NCI-H1105 treated with DMSO at 0.1 percent for 48 hours (cell line): Measurements from ENCODE around the gene COG3.
"Not testable (repeated sequence)": the region's sequence is repeated elsewhere in the genome, so short reads cannot be mapped to it uniquely, and the experiment has no call there.

Experiments
- DNase-seq: peaks from one replicate; lab custom pipeline; 2025; lab: John Stamatoyannopoulos, UW

Gene COG3

DNA sequence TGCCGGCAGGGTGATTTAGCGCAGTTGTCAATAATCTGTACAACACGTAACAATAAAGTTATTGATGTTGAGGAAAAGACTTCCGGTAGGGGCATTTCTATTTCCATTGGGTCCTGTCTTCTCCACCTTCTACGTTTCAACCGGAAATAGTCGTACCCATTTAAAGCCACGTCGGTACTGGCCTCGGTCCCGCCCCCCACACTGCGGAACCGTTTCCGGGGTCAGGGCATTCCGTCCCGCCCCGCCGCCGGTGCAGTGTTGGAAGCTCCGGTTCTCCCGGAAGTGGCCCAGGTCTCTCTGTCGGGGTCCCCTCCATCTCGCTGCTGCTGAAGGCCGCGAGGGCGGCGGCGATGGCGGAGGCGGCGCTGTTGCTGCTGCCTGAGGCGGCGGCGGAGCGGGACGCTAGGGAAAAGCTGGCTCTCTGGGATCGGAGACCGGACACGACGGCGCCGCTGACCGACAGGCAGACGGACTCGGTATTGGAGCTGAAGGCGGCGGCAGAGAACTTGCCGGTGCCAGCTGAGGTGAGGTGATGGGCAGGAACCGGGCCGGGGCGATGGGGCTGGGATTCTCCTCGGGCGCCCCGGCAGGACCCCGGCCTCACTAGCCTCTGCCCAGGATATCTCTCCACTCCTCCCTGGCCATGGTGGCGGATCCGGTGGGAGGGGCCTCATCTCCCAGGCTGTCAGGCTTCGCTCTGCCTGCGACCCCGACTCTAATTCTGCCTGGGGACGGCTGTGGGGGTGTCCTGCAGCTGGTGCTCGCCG is at the start of gene COG3:
Gene COG3, plus strand, starts transcription at position 253 of the 767 bp plus-strand sequence. Its CDS starts 98 bp downstream, at position 351.
- DNase-seq: peak; percentile 92

GRCh38 chr13:45415112-45415511 is 49.6 kb upstream of the COG3 start:
- DNase-seq: no peak

DNA sequence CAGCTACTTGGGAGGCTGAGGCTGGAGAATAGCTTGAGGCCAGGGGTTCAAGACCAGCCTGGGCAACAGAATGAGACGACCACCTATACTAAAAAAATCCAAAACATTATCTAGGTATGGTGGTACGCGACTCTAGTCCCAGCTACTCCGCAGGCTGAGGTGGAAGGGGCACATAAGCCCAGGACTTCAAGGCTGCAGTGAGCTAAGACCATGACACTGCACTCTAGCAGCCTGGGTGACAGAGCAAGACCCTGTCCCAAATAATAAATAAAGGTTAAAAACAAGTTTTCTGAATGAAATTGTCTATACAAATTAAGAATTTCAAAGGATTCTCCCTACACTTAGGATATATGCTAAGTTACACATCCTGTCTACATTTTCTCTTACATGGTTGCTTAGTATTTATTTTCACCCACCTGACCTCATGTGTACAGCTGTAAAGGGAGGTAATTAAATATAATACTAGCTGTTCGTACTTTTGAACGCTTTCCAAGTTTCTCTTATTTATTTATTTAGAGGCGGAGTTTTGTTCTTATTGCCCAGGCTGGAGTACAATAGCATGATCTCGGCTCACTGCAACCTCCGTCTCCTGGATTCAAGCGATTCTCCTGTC is 48.1 kb upstream of the COG3 start:
- peak; percentile 48 for DNase-seq

DNA sequence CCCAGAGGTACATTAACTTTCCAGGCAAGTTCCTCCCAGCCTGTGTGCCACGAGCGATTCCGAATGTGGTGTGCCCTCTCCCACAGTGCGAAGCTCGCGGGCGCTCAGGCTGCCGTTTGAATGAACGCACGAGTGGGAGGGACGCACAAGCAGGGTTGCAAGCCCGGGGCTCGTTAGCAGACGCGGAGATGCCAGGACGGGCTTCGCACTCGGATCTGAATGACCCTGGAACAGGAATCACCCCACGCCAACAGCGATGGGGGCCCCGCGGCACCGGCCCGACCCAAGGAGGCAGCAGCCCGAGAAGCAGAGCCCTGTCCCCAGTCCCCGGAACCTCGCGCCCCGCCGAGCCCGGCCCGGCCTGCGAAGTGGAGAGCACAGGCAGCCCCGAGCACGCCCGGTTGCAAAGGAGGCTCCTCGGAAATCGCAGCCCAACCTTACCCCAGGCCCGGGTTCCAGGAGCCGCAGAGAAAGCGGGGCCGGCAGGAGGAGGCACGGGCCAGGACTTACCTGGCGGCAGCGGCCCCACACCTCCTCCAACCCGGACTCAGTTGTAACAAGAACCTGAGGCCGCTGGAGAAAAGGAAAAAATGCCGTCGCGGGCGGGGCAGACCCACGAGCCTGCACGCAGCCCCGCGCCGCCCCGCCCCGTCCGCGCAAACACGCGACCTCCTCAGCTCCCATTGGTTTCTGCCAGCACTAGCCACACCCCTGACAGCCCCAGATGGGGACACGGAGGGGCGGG is 46.8 kb upstream of the COG3 start, which contains the start of gene SLC25A30:
Gene SLC25A30, minus strand, starts transcription at position 584 of the 745 bp plus-strand sequence. CDS start 6,948 bp downstream, outside the sequence.
- DNase-seq: peak; percentile 41

DNA sequence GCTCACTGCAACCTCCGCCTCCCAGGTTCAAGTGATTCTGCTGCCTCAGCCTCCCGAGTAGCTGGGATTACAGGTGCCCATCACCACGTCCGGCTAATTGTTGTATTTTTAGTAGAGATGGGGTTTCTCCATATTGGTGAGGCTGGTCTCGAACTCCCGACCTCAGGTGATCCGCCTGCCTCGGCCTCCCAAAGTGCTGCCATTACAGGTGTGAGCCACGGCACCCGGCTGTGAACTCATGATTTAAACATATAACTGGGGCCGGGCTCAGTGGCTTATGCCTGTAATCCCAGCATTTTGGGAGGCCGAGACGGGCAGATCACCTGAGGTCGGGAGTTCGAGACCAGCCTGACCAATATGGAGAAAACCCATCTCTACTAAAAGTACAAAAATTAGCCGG is 45.4 kb upstream of the COG3 start:
- not testable (repeated sequence) for DNase-seq

DNA sequence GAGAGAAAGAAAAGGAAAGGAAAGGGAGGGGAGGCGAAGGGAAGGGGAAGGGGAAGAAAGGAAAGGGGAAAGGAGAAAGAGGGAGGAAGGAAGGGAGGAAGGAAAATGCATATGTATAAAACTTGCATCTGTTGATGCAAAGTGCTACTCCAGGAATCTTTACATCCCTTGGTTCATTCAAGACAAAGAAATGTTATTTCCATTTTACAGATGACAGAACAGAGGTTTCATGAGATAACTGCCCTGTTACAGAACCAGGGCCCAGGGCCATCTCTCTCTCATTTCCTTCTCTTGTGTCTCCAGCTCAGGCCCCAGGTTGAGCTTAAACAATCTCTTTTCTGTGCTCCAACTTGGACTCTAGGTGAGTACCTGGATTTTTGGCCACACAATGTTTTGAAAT is 44.8 kb upstream of the COG3 start:
- DNase-seq: no peak

DNA sequence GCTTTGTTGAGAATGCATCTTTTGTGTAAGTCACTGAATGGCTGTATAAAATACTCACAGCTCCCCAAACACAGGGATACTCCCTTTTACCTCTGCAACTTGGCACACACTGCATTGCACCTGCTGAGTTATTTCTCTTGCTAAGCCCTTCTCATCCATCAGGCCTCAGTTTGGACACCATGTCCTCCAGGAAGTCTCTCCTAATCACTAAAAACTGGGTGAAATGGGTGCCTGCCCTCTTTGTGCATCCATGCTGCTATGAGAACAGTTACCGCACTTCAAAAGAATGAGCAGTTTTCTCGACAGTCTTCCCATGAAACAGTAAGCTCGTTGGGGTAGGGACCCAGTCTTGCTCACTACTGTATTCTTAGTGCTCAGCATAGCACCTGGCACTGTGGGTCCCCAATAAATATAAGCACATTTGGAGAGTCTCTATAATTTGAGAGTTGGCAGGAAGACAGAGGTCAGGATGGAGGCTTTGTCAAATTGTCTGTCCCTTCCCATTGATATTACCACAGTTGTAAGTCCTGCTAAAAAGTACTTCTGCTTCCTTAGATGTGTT is 41.9 kb upstream of the COG3 start:
- no peak for DNase-seq

DNA sequence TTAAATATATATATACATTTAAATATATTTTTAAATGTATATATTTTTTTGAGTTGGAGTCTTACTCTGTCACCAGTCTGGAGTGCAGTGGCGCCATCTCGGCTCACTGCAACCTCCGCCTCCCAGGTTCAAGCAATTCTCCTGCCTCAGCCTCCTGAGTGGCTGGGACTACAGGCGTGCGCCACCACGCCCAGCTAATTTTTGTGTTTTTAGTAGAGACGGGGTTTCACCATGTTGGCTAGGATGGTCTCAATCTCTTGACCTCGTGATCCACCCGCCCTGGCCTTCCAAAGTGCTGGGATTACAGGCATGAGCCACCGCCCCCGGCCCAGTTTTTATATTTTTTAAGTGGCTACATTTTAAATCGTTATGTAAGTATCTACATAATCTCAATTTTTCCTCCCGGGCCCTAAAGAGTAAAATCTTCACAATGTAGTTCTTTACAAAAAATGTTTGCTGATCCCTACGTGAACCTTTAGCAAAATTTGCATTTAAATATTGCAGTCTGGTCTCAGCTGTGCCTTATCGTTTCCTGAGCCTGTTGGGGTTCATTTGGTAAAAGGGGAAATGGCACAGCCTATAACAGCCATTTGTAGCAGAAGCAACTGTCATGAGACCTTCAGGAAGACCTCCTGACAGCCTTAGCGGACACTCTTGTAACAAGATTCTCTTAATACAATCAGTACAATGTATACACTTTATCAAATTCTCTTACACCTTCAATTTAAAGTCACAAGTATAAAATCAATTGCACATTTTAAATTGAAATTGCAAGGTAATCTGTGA is 38.5 kb upstream of the COG3 start:
- DNase-seq: not testable (repeated sequence)

- no peak for DNase-seq
These were observed 31.9 kb upstream of the COG3 start for GRCh38 chr13:45432737-45433380.

- DNase-seq: no peak
These were observed 31.4 kb upstream of the COG3 start for GRCh38 chr13:45433381-45433790.

GRCh38 chr13:45434556-45435371 is 30.0 kb upstream of the COG3 start:
- DNase-seq: no peak

GRCh38 chr13:45436332-45436731 is 28.4 kb upstream of the COG3 start:
- DNase-seq: no peak

DNA sequence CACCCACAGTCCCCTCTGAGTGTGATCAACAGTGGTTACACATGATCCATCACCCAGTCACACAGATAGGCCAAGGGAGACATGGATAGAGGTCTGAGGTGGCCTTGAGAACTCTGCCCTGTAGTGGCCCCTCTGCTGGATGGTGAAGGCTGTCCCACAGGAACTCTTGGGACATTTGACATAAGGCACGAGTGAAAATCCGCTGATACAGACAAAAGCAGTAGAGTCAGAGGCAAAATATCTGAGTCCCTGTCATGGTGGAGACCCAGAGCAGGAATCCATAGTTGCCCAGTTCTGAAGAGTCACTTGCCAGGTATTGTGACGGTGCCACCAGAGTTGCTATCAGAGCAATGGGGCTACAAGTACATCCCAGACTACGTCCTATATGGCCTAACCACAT is 27.8 kb upstream of the COG3 start:
- no peak for DNase-seq

DNA sequence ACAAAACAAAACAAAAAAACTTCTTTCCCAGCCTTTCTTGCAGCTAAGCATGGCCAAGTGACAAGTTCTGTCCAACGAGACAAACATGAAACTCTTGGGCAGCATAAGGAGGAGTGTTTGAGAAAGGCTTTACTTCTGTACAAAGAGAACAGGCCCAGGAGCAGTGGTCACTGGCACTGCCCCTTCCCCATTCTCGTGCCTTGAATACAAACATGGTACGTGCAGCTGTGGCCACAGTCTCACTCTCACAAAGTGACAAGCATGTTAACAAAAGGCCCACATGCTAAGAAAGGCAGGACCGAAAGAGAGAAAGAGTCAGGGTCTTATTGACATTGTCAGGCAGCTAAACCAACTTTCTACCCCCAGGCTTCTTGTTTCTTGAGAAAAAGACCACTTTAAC is 26.8 kb upstream of the COG3 start:
- DNase-seq: no peak

GRCh38 chr13:45439008-45439407 is 25.7 kb upstream of the COG3 start:
- no peak for DNase-seq

GRCh38 chr13:45439781-45440462 is 24.8 kb upstream of the COG3 start:
- no peak for DNase-seq

DNA sequence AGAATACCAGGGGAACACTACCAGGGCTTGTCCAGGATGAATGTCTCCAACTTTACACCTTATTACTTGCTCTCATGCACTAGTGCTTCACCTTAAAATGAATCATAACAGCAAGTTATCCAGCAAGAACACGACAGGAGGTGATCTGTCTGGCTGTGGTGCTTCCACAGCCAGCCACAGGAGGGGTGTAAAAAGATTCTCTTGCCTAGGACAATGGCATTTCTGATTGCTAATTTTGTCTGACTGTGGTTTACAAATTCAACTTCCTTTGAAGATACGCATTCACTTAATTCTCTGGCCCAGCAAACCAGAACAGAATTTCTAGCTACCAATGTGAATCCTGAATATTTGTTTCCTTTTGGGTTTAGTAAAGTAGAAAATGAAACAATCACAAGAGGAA is 23.1 kb upstream of the COG3 start:
- DNase-seq: no peak

GRCh38 chr13:45445053-45445452 is 19.7 kb upstream of the COG3 start:
- no peak for DNase-seq

GRCh38 chr13:45446181-45446580 is 18.6 kb upstream of the COG3 start:
- DNase-seq: no peak
